ENCODE measurements around the gene LCT.

Gene LCT

GRCh38 chr2:135742325-135742757 is 94.6 kb downstream of the LCT start:
- Histone ChIP-seq H3K9me3 (ENCODE audit: control insufficient read depth, insufficient read depth, low read depth, low read length) (no peaks in the 10 kb centered on the region), H3K27ac (ENCODE audit: extremely low read depth, low read depth, low read length) (peak overlapping the region; percentile 83), H3K4me3 (ENCODE audit: low read depth, low read length) (peak overlapping the region; percentile 67), H3K4me1 (ENCODE audit: control insufficient read depth, insufficient read depth, low read length) (peaks cover 8% of the 10 kb centered on the region; the same call in 1 of the 2 replicates), H3K36me3 (ENCODE audit: control insufficient read depth in 2 of 2, insufficient read depth in 1 of 2, low read length in 2 of 2) (peaks cover 9 to 24% of the 10 kb centered on the region in 2 experiments; a peak in 2 of 3 replicates)
- POLR2A ChIA-PET = interaction anchor here (0.5 kb wide), 1 partner anchor 18 kb away, joined by 3 read pairs; no protein-coding TSS in a partner anchor
- CTCF ChIA-PET = interaction anchor here (1.5 kb wide), 1 partner anchor 55 kb away, joined by 10 read pairs; no protein-coding TSS in a partner anchor
- TF ChIP-seq ZNF274 (IDR thresholded peaks at IDR 0.05; ENCODE audit: low read length) = no peak
- no peak for TF ChIP-seq ZNF274 (tag by site-specific recombination; IDR thresholded peaks at IDR 0.05; ENCODE audit: borderline replicate concordance)
- peak; percentile 56; the same call in 1 of the 2 replicates for TF ChIP-seq SCRT1 (tag by site-specific recombination; IDR thresholded peaks at IDR 0.05; ENCODE audit: borderline replicate concordance)
- TF ChIP-seq SCRT2 (tag by site-specific recombination; IDR thresholded peaks at IDR 0.05) = peak; percentile 89
- peak; percentile 87 for TF ChIP-seq PRDM10 (tag by site-specific recombination; IDR thresholded peaks at IDR 0.05)
- 0 out of 2 replicates have a peak, but pooled peaks have one; percentile 1 for TF ChIP-seq ZNF341 (tag by site-specific recombination; IDR thresholded peaks at IDR 0.05; ENCODE audit: low read depth)
- TF ChIP-seq ZNF366 (tag by site-specific recombination; conservative IDR thresholded peaks at IDR 0.05) = no peak
- TF ChIP-seq ZNF16 (tag by site-specific recombination; IDR thresholded peaks at IDR 0.05; ENCODE audit: low read depth) = no peak
- TF ChIP-seq ZNF76 (tag by site-specific recombination; IDR thresholded peaks at IDR 0.05; ENCODE audit: borderline replicate concordance, low read depth) = peak; percentile 76; the same call in 1 of the 2 replicates
- TF ChIP-seq PBX3 (CRISPR knock-in tag; IDR thresholded peaks at IDR 0.05) = no peak
- no peak for TF ChIP-seq ZNF645 (tag by site-specific recombination; IDR thresholded peaks at IDR 0.05)
- TF ChIP-seq ZBTB17 (tag by site-specific recombination; IDR thresholded peaks at IDR 0.05) = peak; percentile 67

- peaks cover 8% of the 10 kb centered on the region; the same call in 1 of the 2 replicates for H3K4me1 ChIP-seq (ENCODE audit: control insufficient read depth, insufficient read depth, low read length)
- ChIA-PET POLR2A (interaction anchor here (0.7 kb wide), 1 partner anchor 699 kb away, joined by 6 read pairs; no protein-coding TSS in a partner anchor), CTCF (interaction anchor here (0.8 to 0.9 kb wide), 2 partner anchors 41 to 45 kb away, joined by 3 read pairs; no protein-coding TSS in a partner anchor)
- H3K27ac ChIP-seq (ENCODE audit: extremely low read depth, low read depth, low read length) = peak within 1 kb of the TSS; percentile 83
- H3K36me3 ChIP-seq (ENCODE audit: control insufficient read depth in 2 of 2, insufficient read depth in 1 of 2, low read length in 2 of 2) = peaks cover 5 to 18% of the 10 kb centered on the region in 2 experiments; a peak in 2 of 3 replicates
- H3K4me3 ChIP-seq (ENCODE audit: low read depth, low read length) = peak within 1 kb of the TSS; percentile 67
- no peaks in the 10 kb centered on the region for H3K9me3 ChIP-seq (ENCODE audit: control insufficient read depth, insufficient read depth, low read depth, low read length)
- TF ChIP-seq ZNF292 (tag by site-specific recombination; IDR thresholded peaks at IDR 0.05; ENCODE audit: borderline replicate concordance, low read depth) (no peak), ZNF514 (tag by site-specific recombination; IDR thresholded peaks at IDR 0.05) (no peak), HIC1 (tag by site-specific recombination; IDR thresholded peaks at IDR 0.05) (peak; percentile 84), ZNF777 (tag by site-specific recombination; IDR thresholded peaks at IDR 0.05; ENCODE audit: borderline replicate concordance) (no peak), ZNF311 (tag by site-specific recombination; IDR thresholded peaks at IDR 0.05; ENCODE audit: borderline replicate concordance) (no peak), ZNF48 (tag by site-specific recombination; IDR thresholded peaks at IDR 0.05) (no peak), ZNF530 (tag by site-specific recombination; IDR thresholded peaks at IDR 0.05; ENCODE audit: low read depth) (no peak), ZNF24 (tag by site-specific recombination; IDR thresholded peaks at IDR 0.05) (no peak), HOXD13 (CRISPR knock-in tag; IDR thresholded peaks at IDR 0.05; ENCODE audit: borderline replicate concordance) (no peak), SALL2 (tag by site-specific recombination; IDR thresholded peaks at IDR 0.05; ENCODE audit: borderline replicate concordance) (no peak), BCL6B (tag by site-specific recombination; IDR thresholded peaks at IDR 0.05) (no peak)
Observed at GRCh38 chr2:135741395-135742324, 95.3 kb downstream of the LCT start, which contains the start of gene UBXN4. TSS of gene UBXN4 (plus strand) at chr2:135741855. CDS start at chr2:135741930, 75 bp downstream.
